GM18867 (cell line): Measurements from ENCODE around the gene FRS3.

ENCODE experiments used
- ATAC-seq: cut with Tn5 transposase; IDR thresholded peaks from one replicate; pipeline ENCODE4 v1.9.1; 2021; ENCODE audit warnings: mild to moderate bottlenecking, moderate library complexity; ENCODE audit not compliant: unreplicated experiment

The FRS3 gene

GRCh38 chr6:41791984-41792383, 12.3 kb upstream of the FRS3 start:
- no peak for ATAC-seq

GRCh38 chr6:41791305-41791704, 11.6 kb upstream of the FRS3 start:
- no peak for ATAC-seq

GRCh38 chr6:41790045-41790444, 10.3 kb upstream of the FRS3 start:
- no peak for ATAC-seq

- ATAC-seq = no peak
These were observed 9.7 kb upstream of the FRS3 start for GRCh38 chr6:41789390-41789724.

GRCh38 chr6:41787219-41787917, 7.7 kb upstream of the FRS3 start, which contains the start of gene TOMM6:
TSS of gene TOMM6 (plus strand) at chr6:41787694. CDS start at chr6:41787698, 4 bp downstream.
- ATAC-seq = peak; percentile 72

GRCh38 chr6:41786451-41787218, 6.9 kb upstream of the FRS3 start:
- peak; percentile 70 for ATAC-seq

- ATAC-seq = no peak
These were observed 6.2 kb upstream of the FRS3 start for GRCh38 chr6:41785689-41786450.

- no peak for ATAC-seq
These were observed 5.6 kb upstream of the FRS3 start for GRCh38 chr6:41785254-41785653.

GRCh38 chr6:41784581-41785171, 5.0 kb upstream of the FRS3 start:
- no peak for ATAC-seq

- ATAC-seq = no peak
These were observed 3.5 kb upstream of the FRS3 start for GRCh38 chr6:41783106-41783780.

GRCh38 chr6:41781366-41781730, 1.6 kb upstream of the FRS3 start:
- ATAC-seq = no peak

GRCh38 chr6:41780551-41781365, 1.1 kb upstream of the FRS3 start, which contains the start of gene PRICKLE4:
TSS of gene PRICKLE4 (plus strand) at chr6:41780782. CDS start at chr6:41783474, 2,692 bp downstream.
- ATAC-seq = no peak

- ATAC-seq = no peak
These were observed 364 bp downstream of the FRS3 start for GRCh38 chr6:41779336-41779735.

GRCh38 chr6:41778895-41779294, 805 bp downstream of the FRS3 start:
- no peak for ATAC-seq

GRCh38 chr6:41777551-41778285, 2.0 kb downstream of the FRS3 start:
- ATAC-seq = no peak

GRCh38 chr6:41775293-41775882, 4.3 kb downstream of the FRS3 start:
- no peak for ATAC-seq

- no peak for ATAC-seq
These were observed 4.9 kb downstream of the FRS3 start for GRCh38 chr6:41774841-41775240.

GRCh38 chr6:41771058-41771983, 8.4 kb downstream of the FRS3 start:
- no peak for ATAC-seq
